Activated CD8-positive, alpha-beta memory T cell treated with anti-CD3 and anti-CD28 coated beads, Interleukin-2, amount 50 U/mL, for 1 hour (primary cell): ENCODE results near the gene MED17.
"Not testable (repeated sequence)": the region's sequence is repeated elsewhere in the genome, so short reads cannot be mapped to it uniquely, and the experiment has no call there.

Source experiments
- DNase-seq: peaks from one replicate; pipeline ENCODE4 v3.0.0-alpha.2; 2020; ENCODE audit errors: extremely low read depth

MED17 gene

GRCh38 chr11:93784145-93784934, at the start of gene MED17:
MED17 (plus strand) TSS chr11:93784282; CDS start chr11:93784514, 232 bp downstream.
- DNase-seq = peak; percentile 74

- DNase-seq = no peak
Observed at GRCh38 chr11:93734427-93735222, 49.5 kb upstream of the MED17 start.

DNA sequence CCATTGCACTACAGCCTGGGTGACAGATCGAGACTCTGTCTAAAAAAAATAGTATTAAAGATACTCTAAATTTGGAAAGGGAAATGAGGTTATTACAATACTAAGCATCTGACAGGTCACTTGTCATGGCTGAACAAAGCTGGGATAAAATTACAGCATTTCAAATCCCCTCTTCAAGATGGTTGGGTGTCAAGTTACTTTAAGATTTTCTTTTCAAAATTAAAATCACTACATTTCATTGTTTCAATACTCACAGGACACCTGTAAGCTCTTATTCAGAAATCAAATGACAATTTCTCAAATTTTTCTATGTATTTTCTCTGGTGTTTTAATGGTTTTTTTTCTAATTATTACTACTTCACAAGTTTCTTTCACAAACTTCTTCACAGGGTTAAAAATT, 48.5 kb upstream of the MED17 start:
- DNase-seq = no peak

GRCh38 chr11:93736129-93736528, 48.0 kb upstream of the MED17 start:
- DNase-seq = no peak

- no peak for DNase-seq
Observed at GRCh38 chr11:93737904-93738612, 46.0 kb upstream of the MED17 start.

DNA sequence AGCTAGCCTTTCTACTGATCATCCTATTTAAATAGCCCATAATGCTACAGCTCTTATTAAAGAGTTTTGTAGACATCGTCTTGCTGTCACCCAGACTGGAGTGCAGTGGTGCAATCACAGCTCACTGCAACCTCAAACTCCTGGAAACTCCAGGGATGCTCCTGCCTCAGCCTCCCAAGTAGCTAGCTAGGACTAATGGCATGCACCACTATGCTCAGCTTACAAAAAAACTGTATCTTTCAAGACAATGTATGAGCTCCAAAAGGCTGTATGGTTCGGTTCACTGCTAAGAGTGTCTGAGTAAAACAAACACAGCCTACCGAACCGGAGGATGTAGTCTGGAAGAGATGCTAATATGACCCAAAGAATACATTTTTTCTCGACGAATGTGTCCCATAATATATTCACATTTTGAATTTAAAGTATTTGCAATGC, 45.4 kb upstream of the MED17 start:
- DNase-seq = no peak

DNA sequence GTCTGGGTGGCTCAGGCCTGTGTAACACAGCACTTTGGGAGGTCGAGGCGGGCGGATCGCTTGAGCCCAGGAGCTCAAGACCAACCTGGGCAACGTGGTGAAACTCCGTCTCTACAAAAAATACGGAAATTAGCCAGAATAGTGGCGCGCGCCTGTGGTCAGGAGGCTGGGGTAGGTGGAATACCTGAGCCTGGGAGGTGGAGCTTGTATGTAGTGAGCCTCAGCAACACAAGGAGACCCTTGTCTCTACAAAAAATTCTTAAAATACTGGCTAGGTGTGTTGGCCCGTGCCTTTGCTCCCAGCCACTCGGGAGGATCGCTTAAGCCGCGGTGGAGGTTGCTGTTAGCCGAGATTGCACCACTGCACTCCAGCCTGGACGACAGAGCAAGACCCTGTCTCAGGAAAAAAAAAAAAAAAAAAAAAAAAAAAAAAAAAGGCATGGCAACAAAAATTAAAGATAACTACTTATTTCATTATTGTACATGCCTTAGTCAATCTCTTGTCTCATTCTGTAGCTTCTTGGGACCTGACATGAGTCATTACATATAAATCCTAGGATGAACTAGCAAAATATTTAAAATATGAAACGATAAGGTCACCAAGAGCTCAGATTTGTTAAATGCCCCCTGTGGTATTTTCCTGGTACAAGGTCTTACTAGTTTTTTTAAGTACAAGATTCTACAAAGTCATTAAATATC, 43.9 kb upstream of the MED17 start:
- DNase-seq = no peak

GRCh38 chr11:93740730-93741093, 43.4 kb upstream of the MED17 start:
- peak; percentile 26 for DNase-seq

- DNase-seq = peak; percentile 97
Observed at GRCh38 chr11:93741094-93741881, 42.8 kb upstream of the MED17 start, which contains the start of the genes C11orf54 and TAF1D. C11orf54 (plus strand) TSS chr11:93741672; CDS start chr11:93747394, 5,722 bp downstream. TAF1D (minus strand) TSS chr11:93741495; CDS start chr11:93739304, 2,191 bp downstream.

DNA sequence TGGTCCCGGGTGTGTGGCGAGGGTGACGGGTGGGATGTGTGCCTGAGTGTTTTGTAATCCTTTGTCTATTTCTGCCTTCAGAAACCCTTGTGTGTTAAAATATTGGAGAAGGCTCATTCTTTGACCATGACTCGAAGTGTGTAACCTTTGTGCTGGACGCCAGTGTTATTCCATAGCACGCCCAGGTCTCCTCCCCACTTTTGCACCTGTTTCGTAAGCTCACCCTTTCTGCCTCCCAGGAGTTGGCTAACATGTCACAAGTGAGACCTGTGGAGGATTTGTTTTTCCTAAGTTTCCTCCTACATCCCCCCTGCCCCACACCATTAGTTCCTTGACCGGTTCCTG, 42.2 kb upstream of the MED17 start:
- DNase-seq = no peak

- no peak for DNase-seq
Observed at GRCh38 chr11:93743291-93743690, 40.8 kb upstream of the MED17 start.

- no peak for DNase-seq
Observed at GRCh38 chr11:93744669-93745004, 39.4 kb upstream of the MED17 start.

DNA sequence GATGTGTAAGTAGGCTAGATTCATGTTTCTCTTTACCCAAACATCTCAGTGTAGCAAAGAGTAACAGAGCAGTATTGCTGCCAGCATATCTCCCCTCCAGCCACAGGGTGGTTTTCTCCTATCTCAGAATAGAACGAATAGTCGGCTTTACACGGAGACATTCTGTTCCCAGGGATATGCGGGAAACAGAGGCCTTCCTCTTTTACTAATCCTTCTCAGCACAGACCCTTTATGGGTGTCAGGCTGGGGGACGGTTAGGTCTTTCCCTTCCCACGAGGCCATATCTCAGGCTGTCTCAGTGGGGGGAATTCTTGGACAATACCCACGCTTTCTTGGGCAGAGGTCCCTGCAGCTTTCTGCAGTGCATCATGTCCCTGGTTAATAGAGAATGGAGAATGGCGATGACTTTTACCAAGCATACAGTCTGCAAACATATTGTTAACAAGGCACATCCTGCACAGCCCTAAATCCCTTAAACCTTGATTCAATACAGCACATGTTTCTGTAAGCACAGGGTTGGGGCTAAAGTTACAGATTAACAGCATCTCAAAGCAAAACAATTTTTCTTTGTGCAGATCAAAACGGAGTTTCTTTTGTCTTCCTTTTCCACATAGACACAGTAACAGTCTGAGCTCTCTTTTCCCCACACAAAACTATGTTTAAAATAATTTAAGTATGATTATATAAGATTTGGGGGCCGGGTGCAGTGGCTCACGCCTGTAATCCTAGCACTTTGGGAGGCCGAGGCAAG, 38.9 kb upstream of the MED17 start:
- not testable (repeated sequence) for DNase-seq

DNA sequence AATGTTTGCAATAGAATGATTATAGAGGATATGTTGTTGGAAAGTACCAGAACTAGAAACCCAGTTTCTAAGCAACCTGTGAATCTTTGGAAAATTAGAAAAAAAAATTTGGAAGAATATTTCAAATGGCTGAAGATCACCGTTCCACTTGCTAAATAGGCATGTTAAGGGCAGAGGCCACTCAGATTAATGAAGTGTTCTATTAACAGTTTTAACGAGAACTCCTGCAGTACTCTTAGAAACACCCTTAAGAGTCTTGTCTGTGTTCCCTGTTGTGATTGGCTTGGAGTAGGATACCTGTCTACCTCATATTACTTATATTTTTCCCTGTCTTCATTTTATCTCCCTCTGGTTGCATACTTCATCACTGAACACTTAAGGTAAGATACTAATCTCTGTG, 38.0 kb upstream of the MED17 start:
- no peak for DNase-seq

- DNase-seq = no peak
Observed at GRCh38 chr11:93747122-93747521, 37.0 kb upstream of the MED17 start.

DNA sequence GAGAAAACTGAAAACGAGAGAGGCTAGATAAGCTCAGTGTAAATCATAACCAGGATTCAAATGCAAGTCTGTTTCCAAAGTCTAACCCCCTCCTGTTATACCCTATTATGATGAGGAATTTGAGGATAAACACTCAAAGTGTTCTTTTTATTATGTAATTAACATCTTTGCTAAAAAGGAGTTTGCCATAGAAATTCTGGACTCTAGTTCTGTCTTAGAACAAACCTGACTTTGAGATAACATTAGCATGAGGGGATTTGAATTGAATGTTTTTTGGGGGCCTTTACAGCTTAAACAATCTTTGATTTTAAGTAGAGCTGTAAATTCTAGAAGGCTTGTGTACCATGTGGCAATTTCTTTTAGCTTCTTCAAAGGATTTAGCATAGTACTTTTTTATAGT, 33.1 kb upstream of the MED17 start:
- no peak for DNase-seq

- DNase-seq = no peak
Observed at GRCh38 chr11:93753241-93753640, 30.8 kb upstream of the MED17 start.

- no peak for DNase-seq
Observed at GRCh38 chr11:93756748-93757147, 27.3 kb upstream of the MED17 start.

DNA sequence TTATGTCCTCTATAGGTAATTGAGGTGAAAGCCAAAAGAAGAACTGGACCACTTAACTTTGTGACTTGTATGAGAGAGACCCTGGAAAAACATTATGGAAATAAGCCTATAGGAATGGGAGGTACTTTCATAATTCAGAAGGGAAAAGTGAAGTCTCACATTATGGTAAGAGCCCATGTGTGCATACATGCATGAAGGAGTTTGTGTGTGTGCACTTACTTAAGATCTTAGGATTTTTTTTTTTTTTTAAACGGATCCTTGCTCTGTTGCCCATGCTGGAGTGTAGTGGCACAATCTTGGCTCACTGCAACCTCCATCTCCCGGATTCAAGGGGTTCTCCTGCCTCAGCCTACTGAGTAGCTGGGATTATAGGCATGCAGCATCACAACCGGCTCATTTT, 26.8 kb upstream of the MED17 start:
- DNase-seq = no peak
